Suprapubic skin (tissue), 3 donors: Measurements from ENCODE around the gene NRXN3.

Source experiments
- CTCF ChIP-seq, 2 donors: fragments of 200-600 bp in 1 of 2; fragments of 450-650 bp in 1 of 2; sonication (generic) in 1 of 2; IDR thresholded peaks; one replicate each; pipeline ENCODE4 v1.5.1; 2016 to 2019; ENCODE audit warnings: antibody characterized with exemption in 2 of 2, mild to moderate bottlenecking in 1 of 2, moderate library complexity in 1 of 2
- EP300 ChIP-seq: sonication (generic); formaldehyde crosslinking; IDR thresholded peaks from one replicate; pipeline ENCODE4 v1.6.1; 2017; ENCODE audit warnings: antibody characterized with exemption
- POLR2A ChIP-seq, 2 donors: fragments of 450-650 bp; IDR thresholded peaks; one replicate each; pipeline ENCODE4 v1.6.1; 2017; ENCODE audit warnings: antibody characterized with exemption in 2 of 2, mild to moderate bottlenecking in 2 of 2, moderate library complexity in 2 of 2

- TF ChIP-seq CTCF (IDR thresholded peaks at IDR 0.05) = no peak
- TF ChIP-seq POLR2A (IDR thresholded peaks at IDR 0.05) = no peak
- TF ChIP-seq EP300 = no peak
Measured at GRCh38 chr14:79686196-79686595, 1516.0 kb downstream of the NRXN3 start.
